ENCODE measurements around the gene NEU2.

- TF ChIP-seq POLR2AphosphoS5 (IDR thresholded peaks at IDR 0.05; ENCODE audit: low read depth, low read length) (no peak), SIN3A (IDR thresholded peaks at IDR 0.05; ENCODE audit: borderline replicate concordance, insufficient read depth, low read length) (no peak)
Measured at GRCh38 chr2:233015019-233015645, 17.3 kb upstream of the NEU2 start.
